GM15510 (cell line): ENCODE measurements around the gene KHDRBS2.

Experiments used
- POLR2A ChIP-seq: IDR thresholded peaks from 3 replicates; pipeline ENCODE4 v1.6.1; 2011; ENCODE audit warnings: borderline replicate concordance; ENCODE audit not compliant: insufficient read length; ENCODE audit errors: extremely low read depth

KHDRBS2 gene

GRCh38 chr6:61989616-61990015 is 296.4 kb downstream of the KHDRBS2 start:
- no peak for TF ChIP-seq POLR2A

GRCh38 chr6:61980622-61981021 is 305.4 kb downstream of the KHDRBS2 start:
- TF ChIP-seq POLR2A = no peak

GRCh38 chr6:61977947-61978346 is 308.1 kb downstream of the KHDRBS2 start:
- no peak for TF ChIP-seq POLR2A

GRCh38 chr6:61977099-61977498 is 308.9 kb downstream of the KHDRBS2 start:
- no peak for TF ChIP-seq POLR2A

DNA sequence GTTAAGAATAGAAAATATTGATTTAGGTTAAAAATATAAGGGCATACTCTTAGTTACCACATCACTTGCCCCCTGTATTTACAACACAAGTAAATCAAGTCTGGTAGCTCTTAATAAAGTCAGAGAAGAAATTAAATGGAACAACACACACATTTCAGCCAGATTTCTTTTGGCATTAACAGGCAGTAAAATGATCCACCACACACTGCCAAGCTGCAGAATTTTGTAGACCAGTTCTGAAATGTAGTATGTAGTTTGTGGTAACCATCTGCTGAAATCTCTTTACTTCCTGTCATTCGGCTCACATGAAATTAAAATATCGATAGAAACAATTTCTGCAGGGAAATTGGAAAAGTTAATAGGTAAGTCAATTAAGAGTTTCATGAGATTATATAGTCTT is 326.8 kb downstream of the KHDRBS2 start:
- no peak for TF ChIP-seq POLR2A

- TF ChIP-seq POLR2A = no peak
Observed at GRCh38 chr6:61953851-61954250, 332.2 kb downstream of the KHDRBS2 start.

DNA sequence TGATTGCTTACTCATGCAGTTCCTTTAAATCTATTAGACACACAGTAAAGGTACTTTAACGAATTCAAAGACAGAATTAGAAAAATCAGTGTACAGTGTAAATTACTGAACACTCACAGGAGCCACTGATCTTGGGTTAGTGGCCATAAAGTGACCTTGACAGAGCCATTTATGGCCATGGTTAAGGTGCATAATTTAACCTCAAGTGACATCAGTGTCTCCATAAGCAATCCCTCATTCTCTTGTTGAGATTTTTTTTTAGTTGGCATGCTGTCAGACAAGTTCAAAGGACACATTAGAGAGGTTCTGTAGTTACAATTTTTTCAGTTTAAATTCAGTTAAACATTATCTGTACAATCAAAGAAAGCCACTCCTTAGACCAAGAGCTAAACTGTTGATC is 334.4 kb downstream of the KHDRBS2 start:
- TF ChIP-seq POLR2A = no peak

- no peak for TF ChIP-seq POLR2A
Observed at GRCh38 chr6:61950811-61951210, 335.2 kb downstream of the KHDRBS2 start.

DNA sequence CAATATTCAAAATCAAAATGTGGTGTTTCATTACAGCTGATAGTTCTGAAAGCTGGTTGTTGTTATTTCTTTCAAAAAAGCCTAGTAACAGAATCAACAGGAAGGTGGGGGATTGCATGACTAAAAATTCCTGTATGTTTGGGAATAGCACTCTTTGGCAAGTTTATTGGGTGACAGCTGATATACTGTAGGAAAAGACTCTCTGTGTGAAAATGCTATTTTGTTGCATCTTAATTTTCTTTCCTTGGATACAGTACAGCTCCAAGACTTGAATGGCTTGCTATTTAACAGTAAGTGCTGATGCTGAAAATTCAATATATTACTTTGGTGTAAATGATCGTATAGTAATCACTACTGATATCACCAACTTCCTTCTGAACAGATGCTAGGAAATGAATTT is 336.1 kb downstream of the KHDRBS2 start:
- TF ChIP-seq POLR2A = no peak

GRCh38 chr6:61949161-61949560 is 336.9 kb downstream of the KHDRBS2 start:
- TF ChIP-seq POLR2A = no peak

- no peak for TF ChIP-seq POLR2A
Observed at GRCh38 chr6:61947311-61947947, 338.6 kb downstream of the KHDRBS2 start.

DNA sequence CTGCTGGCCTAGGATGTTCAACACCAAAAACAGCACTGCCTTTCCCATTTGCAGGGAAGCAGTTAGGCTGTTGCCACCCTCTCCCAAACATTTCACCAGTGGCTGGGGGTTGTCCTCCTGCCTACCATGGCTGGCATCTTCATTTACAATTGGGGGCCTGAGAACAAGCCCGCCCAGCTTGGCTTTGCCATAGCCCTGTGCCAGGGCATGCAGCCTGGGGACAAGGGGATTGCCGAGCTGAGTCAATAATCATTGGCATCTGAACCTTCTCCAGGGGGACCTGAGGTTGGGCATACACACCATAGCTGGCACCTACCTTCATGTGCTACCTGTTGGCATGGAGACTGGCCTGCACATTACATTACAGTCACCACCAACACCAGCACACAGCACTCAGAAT is 345.1 kb downstream of the KHDRBS2 start:
- no peak for TF ChIP-seq POLR2A

GRCh38 chr6:61935242-61935846 is 350.7 kb downstream of the KHDRBS2 start:
- TF ChIP-seq POLR2A = no peak

- no peak for TF ChIP-seq POLR2A
Observed at GRCh38 chr6:61909486-61909885, 376.5 kb downstream of the KHDRBS2 start.

DNA sequence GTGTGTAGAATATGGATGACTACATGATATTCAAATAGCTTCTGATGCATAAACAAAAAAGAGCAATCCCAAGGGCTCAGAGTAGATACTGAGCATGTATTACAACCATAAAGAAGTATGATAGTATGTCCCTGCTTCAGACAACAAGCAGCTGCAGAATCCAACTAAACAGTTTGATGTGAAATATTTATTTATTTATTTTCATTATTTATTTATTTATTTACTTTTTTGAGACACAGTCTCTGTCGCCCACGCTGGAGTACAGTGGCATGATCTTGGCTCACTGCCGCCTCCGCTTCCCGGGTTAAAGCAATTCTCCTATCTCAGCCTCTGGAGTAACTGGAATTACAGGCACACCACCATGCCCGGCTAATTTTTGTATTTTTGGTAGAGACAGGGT is 384.3 kb downstream of the KHDRBS2 start:
- TF ChIP-seq POLR2A = no peak

- TF ChIP-seq POLR2A = no peak
Observed at GRCh38 chr6:61894536-61894935, 391.5 kb downstream of the KHDRBS2 start.
